ENCODE measurements around the gene KERA. TPM values are rescaled to one million over a fixed set of nuclear protein-coding genes. Genes with fewer than 3 reads are reported as not detected.

Gene KERA
- total RNA-seq, 1 experiment from 2014 or later: not detected

- TF ChIP-seq, protein P1, sequence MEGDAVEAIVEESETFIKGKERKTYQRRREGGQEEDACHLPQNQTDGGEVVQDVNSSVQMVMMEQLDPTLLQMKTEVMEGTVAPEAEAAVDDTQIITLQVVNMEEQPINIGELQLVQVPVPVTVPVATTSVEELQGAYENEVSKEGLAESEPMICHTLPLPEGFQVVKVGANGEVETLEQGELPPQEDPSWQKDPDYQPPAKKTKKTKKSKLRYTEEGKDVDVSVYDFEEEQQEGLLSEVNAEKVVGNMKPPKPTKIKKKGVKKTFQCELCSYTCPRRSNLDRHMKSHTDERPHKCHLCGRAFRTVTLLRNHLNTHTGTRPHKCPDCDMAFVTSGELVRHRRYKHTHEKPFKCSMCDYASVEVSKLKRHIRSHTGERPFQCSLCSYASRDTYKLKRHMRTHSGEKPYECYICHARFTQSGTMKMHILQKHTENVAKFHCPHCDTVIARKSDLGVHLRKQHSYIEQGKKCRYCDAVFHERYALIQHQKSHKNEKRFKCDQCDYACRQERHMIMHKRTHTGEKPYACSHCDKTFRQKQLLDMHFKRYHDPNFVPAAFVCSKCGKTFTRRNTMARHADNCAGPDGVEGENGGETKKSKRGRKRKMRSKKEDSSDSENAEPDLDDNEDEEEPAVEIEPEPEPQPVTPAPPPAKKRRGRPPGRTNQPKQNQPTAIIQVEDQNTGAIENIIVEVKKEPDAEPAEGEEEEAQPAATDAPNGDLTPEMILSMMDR (conservative IDR thresholded peaks at IDR 0.05): no peak
These were observed 56.5 kb downstream of the KERA start for GRCh38 chr12:91001306-91001705.

More at GRCh38 chr12:91001306-91001705, 56.5 kb downstream of the KERA start:
- no peak overlapping the region for H3K9ac ChIP-seq (ENCODE audit: extremely low read depth, insufficient read length, low read length)
- no peak overlapping the region for H2BK15ac ChIP-seq (ENCODE audit: low read depth, low read length)
- DNase-seq: no peak
- no peak overlapping the region for H2BK120ac ChIP-seq (ENCODE audit: low read depth, low read length, poor library complexity, severe bottlenecking)
- H4K91ac ChIP-seq (ENCODE audit: insufficient read length, low read depth, low read length): no peak overlapping the region
- no peak overlapping the region for H3K14ac ChIP-seq (ENCODE audit: insufficient read depth, low read length)
- H3K4ac ChIP-seq (ENCODE audit: low read depth, low read length): no peak overlapping the region
- no peak overlapping the region for H2BK20ac ChIP-seq (ENCODE audit: low read depth, low read length, poor library complexity, severe bottlenecking)
- no peak overlapping the region for H2AK5ac ChIP-seq (ENCODE audit: insufficient read length, low read length)
- no peaks in the 10 kb centered on the region for H3K79me1 ChIP-seq (ENCODE audit: insufficient read depth, low read depth, low read length, poor library complexity, severe bottlenecking)
- no CpG with 5 or more reads among the region's 1 CpG for WGBS (ENCODE audit: extremely low coverage, insufficient read length, low lambda C conversion rate)
- Mint-ChIP-seq H3K27ac (no peak overlapping the region), H3K36me3 (ENCODE audit: insufficient read depth in 1 of 3, low read depth in 3 of 3) (no peaks in the 10 kb centered on the region), H3K4me1 (no peaks in the 10 kb centered on the region), H3K9me3 (no peaks in the 10 kb centered on the region), H3K4me3 (no peak overlapping the region), H3K27me3 (ENCODE audit: low read depth) (peaks cover 8% of the 10 kb centered on the region; the same call in 1 of the 2 replicates)
- H3T11ph ChIP-seq (ENCODE audit: low read length): no peak overlapping the region
- H3K4me1 ChIP-seq (ENCODE audit: insufficient read depth, low read length): no peaks in the 10 kb centered on the region
- no peak overlapping the region for H3K27ac ChIP-seq (ENCODE audit: insufficient read length, low read depth, low read length)
- no peak overlapping the region for H2AFZ ChIP-seq (ENCODE audit: low read length)
- H3K79me2 ChIP-seq (ENCODE audit: insufficient read depth, low read length): no peaks in the 10 kb centered on the region
- no peak overlapping the region for H3K18ac ChIP-seq (ENCODE audit: insufficient read length, low read depth, low read length)
- no peaks in the 10 kb centered on the region for H3K27me3 ChIP-seq (ENCODE audit: insufficient read depth, low read length)
- no peak overlapping the region for H4K8ac ChIP-seq (replicated peaks; ENCODE audit: insufficient read length, low read depth, low read length)
- no peaks in the 10 kb centered on the region for H3K23me2 ChIP-seq (ENCODE audit: insufficient read length, low read depth, low read length, poor library complexity, severe bottlenecking)
- no peaks in the 10 kb centered on the region for H3K9me3 ChIP-seq (ENCODE audit: control insufficient read depth, low read depth, low read length)
- no peak overlapping the region for H2BK5ac ChIP-seq (ENCODE audit: insufficient read length, low read length)
- H3K56ac ChIP-seq (ENCODE audit: insufficient read length, low read depth, low read length): no peak overlapping the region
- H4K20me1 ChIP-seq (ENCODE audit: control insufficient read depth, insufficient read depth, insufficient read length): no peaks in the 10 kb centered on the region
- no peak overlapping the region for H3K23ac ChIP-seq (ENCODE audit: insufficient read length, low read depth, low read length)
- H3K4me2 ChIP-seq (ENCODE audit: insufficient read depth, insufficient read length, low read length): no peak overlapping the region
- H4K5ac ChIP-seq (ENCODE audit: insufficient read length, low read depth, low read length): no peak overlapping the region
- H2BK12ac ChIP-seq (ENCODE audit: insufficient read length, low read depth, low read length): no peak overlapping the region

Other genes starting within 250 kb of the KERA start
- not detected in 2 replicates for gene CCER1, start 102.8 kb downstream of the KERA start, total RNA-seq (2021)
- not detected in 2 replicates for gene EPYC, start 53.1 kb downstream of the KERA start, total RNA-seq (2021)
- gene LUM, start 53.5 kb upstream of the KERA start, total RNA-seq (2021): not detected in 2 replicates
- gene DCN, start 124.8 kb upstream of the KERA start, total RNA-seq (2021): not detected in 2 replicates

All from H9 (cell line).